ENCODE measurements around the gene AFAP1.

Gene AFAP1

GRCh38 chr4:7821245-7822136, 118.2 kb downstream of the AFAP1 start:
- Mint-ChIP-seq H3K4me1 (ENCODE audit: low read depth) (peaks cover 5% of the 10 kb centered on the region), H3K4me3 (no peak overlapping the region), H3K36me3 (ENCODE audit: low read depth) (peaks cover 31% of the 10 kb centered on the region), H3K27me3 (no peaks in the 10 kb centered on the region), H3K9me3 (no peaks in the 10 kb centered on the region), H3K27ac (no peak overlapping the region)
- no peak for DNase-seq

- Mint-ChIP-seq H3K36me3 (ENCODE audit: low read depth) (peaks cover 34% of the 10 kb centered on the region), H3K9me3 (no peaks in the 10 kb centered on the region), H3K4me1 (ENCODE audit: low read depth) (peaks cover 2% of the 10 kb centered on the region), H3K27me3 (no peaks in the 10 kb centered on the region), H3K27ac (no peak overlapping the region), H3K4me3 (no peak overlapping the region)
- DNase-seq = no peak
Observed at GRCh38 chr4:7820031-7820818, 119.4 kb downstream of the AFAP1 start.

DNA sequence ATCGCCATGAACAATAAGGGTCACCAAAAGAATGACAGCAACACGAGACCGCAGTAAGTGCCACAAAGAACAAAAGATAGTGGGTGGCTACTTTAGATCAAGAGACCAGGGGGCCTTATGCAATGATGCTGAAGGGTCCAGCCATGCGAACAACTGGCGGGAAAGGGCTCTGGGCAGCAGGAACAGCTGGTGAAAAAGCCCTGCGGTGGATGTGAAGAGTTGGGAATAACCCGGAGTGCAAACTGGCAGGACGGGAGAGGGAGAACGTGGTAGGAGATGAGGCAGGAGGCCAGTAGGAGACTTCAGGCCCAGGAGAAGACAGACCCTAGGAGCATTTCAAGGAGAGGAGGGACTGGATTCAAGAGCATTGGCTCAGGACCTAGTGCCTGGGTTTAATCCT, 120.2 kb downstream of the AFAP1 start:
- H3K27me3 Mint-ChIP-seq = no peaks in the 10 kb centered on the region
- no peak for DNase-seq
- H3K9me3 Mint-ChIP-seq = no peaks in the 10 kb centered on the region
- no peak overlapping the region for H3K4me3 Mint-ChIP-seq
- H3K4me1 Mint-ChIP-seq (ENCODE audit: low read depth) = peaks cover 2% of the 10 kb centered on the region
- no peak overlapping the region for H3K27ac Mint-ChIP-seq
- peaks cover 40% of the 10 kb centered on the region for H3K36me3 Mint-ChIP-seq (ENCODE audit: low read depth)

DNA sequence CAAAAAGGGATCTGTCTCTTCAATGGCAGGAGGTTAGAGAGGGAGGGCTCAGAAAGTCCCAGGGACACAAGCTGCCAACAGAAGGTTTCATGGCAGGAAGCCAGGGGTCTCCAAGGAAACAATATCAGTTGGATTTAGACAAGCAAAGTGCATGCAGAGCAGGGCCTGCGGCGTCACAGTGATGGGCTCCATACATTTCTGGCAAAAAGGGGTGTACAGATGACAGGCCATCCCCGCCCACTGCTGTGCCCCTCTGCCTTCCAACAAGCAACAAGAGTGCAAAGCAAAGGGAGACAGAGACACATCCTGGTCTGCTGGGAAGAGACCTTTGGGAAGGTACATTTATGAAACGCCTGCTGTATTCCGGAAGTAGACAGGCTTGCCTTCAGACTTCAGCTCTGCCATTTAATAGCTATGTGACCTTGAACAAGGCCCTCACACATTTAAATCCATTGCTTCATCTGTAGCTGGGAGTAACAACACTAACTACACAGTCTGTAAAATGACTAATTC, 121.2 kb downstream of the AFAP1 start:
- H3K4me3 Mint-ChIP-seq = no peak overlapping the region
- peaks cover 49% of the 10 kb centered on the region for H3K36me3 Mint-ChIP-seq (ENCODE audit: low read depth)
- no peaks in the 10 kb centered on the region for H3K27me3 Mint-ChIP-seq
- H3K4me1 Mint-ChIP-seq (ENCODE audit: low read depth) = peaks cover 8% of the 10 kb centered on the region
- no peaks in the 10 kb centered on the region for H3K9me3 Mint-ChIP-seq
- no peak for DNase-seq
- no peak overlapping the region for H3K27ac Mint-ChIP-seq

DNA sequence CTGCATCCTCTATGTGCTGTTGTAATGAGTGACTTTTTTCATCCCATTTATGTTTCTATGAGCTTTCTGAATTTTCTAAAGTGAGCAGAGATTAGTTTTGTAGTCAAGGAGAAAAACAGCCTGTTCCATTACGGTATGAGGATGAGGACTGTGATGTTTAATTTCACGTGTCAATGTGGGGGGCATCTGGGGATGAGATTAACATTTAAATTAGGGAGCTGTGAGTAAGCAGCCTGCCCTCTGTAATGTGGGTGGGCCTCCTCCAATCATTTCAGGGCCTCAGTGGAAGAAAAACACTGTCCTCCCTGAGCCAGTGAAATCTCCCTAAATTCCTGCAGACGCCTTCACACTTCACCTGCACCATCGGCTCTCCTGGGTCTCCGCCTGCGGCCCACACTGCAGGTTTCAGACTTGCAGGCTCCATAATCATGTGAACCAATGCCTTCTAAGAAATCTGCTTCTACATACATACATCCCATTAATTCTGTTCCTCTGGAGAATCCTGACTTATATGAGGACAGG, 121.7 kb downstream of the AFAP1 start:
- Mint-ChIP-seq H3K4me1 (ENCODE audit: low read depth) (peaks cover 12% of the 10 kb centered on the region), H3K9me3 (no peaks in the 10 kb centered on the region), H3K36me3 (ENCODE audit: low read depth) (peaks cover 55% of the 10 kb centered on the region), H3K27me3 (no peaks in the 10 kb centered on the region), H3K27ac (no peak overlapping the region), H3K4me3 (no peak overlapping the region)
- no peak for DNase-seq

DNA sequence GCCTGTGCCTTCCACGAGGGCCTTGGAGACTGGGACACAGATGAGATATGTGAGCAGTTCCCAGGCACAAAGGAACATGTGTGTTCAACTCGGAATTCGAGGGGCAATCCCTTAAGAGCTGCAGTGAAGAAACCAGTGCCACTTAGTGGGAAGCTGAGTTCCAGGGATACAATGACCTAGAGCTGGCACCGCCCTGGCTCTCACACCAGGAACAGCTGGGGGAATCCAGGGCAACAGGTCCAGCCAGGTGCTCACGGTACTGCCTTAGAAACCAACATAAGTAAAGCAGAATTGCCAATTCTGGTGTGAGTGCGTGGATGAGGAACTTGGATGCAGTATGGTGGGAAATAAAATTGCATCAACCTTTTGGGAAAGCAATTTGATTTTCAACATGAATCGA, 122.9 kb downstream of the AFAP1 start:
- H3K36me3 Mint-ChIP-seq (ENCODE audit: low read depth) = peaks cover 61% of the 10 kb centered on the region

GRCh38 chr4:7815981-7816380, 123.7 kb downstream of the AFAP1 start:
- Mint-ChIP-seq H3K4me3 (no peak overlapping the region), H3K27ac (no peak overlapping the region), H3K27me3 (no peaks in the 10 kb centered on the region), H3K9me3 (no peaks in the 10 kb centered on the region), H3K36me3 (ENCODE audit: low read depth) (peaks cover 61% of the 10 kb centered on the region), H3K4me1 (ENCODE audit: low read depth) (peaks cover 11% of the 10 kb centered on the region)
- no peak for DNase-seq

More for the DNA sequence above, 122.9 kb downstream of the AFAP1 start:
- H3K4me3 Mint-ChIP-seq = no peak overlapping the region
- H3K27me3 Mint-ChIP-seq = no peaks in the 10 kb centered on the region
- peaks cover 11% of the 10 kb centered on the region for H3K4me1 Mint-ChIP-seq (ENCODE audit: low read depth)
- no peak for DNase-seq
- no peak overlapping the region for H3K27ac Mint-ChIP-seq
- H3K9me3 Mint-ChIP-seq = no peaks in the 10 kb centered on the region

DNA sequence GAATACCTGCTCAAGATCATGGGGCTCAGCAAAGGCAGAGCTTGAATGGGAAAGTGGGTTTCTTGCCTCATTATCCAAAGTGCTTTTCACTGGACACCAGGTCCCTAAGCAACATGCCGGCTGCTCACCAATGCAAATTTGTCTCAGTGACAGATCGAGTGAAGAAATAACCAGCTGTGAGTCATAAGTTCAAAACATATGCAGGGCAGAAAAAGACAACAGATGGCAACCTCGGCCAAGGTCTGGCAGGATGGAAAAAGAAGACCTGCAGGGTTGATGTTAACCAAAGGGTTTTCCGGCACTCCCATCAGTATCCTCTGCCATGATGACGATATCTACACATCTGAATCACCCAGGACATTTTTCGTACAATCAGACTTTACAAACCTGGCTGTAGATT, 124.1 kb downstream of the AFAP1 start:
- no peaks in the 10 kb centered on the region for H3K27me3 Mint-ChIP-seq
- H3K4me1 Mint-ChIP-seq (ENCODE audit: low read depth) = peaks cover 11% of the 10 kb centered on the region
- H3K9me3 Mint-ChIP-seq = no peaks in the 10 kb centered on the region
- no peak overlapping the region for H3K27ac Mint-ChIP-seq
- no peak overlapping the region for H3K4me3 Mint-ChIP-seq
- DNase-seq = no peak
- H3K36me3 Mint-ChIP-seq (ENCODE audit: low read depth) = peaks cover 64% of the 10 kb centered on the region

DNA sequence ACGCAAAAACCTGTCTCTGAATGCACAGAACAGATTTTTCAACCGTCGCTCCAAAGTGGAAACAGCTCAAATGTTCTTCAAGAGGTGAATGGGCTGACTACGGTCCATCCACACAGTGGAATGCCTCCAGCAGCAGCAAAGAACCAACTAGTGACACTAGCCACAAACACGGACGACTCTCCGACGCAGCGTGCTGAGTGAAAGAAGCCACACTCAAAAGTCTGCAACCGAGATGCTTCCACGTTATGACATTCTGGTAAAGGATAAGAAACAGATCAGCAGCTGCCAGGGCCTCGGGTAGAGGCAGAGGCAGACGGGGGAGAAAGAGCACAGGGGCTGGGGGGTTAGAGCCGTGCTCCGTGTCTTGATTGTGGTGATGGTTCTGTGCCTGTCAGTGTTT, 125.2 kb downstream of the AFAP1 start:
- no peak overlapping the region for H3K27ac Mint-ChIP-seq
- no peaks in the 10 kb centered on the region for H3K27me3 Mint-ChIP-seq
- no peak overlapping the region for H3K4me3 Mint-ChIP-seq
- H3K4me1 Mint-ChIP-seq (ENCODE audit: low read depth) = peaks cover 11% of the 10 kb centered on the region
- H3K9me3 Mint-ChIP-seq = no peaks in the 10 kb centered on the region
- H3K36me3 Mint-ChIP-seq (ENCODE audit: low read depth) = peaks cover 74% of the 10 kb centered on the region
- DNase-seq = no peak

DNA sequence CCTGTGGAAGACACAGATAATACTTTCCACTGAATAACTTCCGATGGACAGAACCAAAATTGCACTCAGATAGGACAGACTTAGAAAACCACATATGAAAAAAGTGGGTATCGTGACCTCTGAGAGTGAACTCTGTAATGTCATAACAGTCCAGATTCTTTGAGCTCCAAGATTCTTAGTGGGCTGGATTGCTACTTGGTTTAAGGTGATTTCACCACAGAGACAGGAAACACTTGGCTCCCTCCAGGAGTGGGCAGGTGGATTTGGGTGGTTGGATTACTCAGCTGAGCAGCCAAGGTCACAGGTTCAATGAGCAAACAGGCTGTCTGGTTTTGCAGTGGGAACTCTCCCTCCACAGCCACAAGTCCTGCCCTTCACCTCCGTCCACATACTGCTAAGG, 126.0 kb downstream of the AFAP1 start:
- Mint-ChIP-seq H3K36me3 (ENCODE audit: low read depth) (peaks cover 78% of the 10 kb centered on the region), H3K4me1 (ENCODE audit: low read depth) (peaks cover 12% of the 10 kb centered on the region), H3K27ac (no peak overlapping the region), H3K9me3 (no peaks in the 10 kb centered on the region), H3K27me3 (no peaks in the 10 kb centered on the region), H3K4me3 (no peak overlapping the region)
- no peak for DNase-seq

DNA sequence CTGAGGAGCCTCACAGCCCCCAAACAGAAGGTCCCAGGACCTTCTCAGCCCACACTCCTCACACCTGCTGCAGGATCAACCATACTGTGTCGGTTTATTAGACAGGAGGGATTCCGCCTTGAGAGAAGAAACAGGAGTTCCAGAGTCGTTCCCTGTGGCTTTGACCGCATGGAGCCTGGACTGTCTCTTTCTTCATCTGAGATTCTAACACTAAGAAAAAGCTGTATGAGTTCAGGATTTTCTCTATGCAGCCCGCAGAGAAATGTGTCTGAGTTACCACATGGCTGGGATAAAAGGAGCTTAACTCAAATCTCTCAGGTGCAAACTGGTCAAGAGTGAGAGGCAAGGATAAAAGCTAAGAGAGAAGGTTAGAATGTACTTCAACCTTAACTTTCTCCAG, 126.7 kb downstream of the AFAP1 start:
- no peak for DNase-seq

GRCh38 chr4:7812231-7812857, 127.3 kb downstream of the AFAP1 start:
- no peaks in the 10 kb centered on the region for H3K27me3 Mint-ChIP-seq
- H3K9me3 Mint-ChIP-seq = no peaks in the 10 kb centered on the region
- peaks cover 78% of the 10 kb centered on the region for H3K36me3 Mint-ChIP-seq (ENCODE audit: low read depth)
- H3K27ac Mint-ChIP-seq = no peak overlapping the region
- no peak overlapping the region for H3K4me3 Mint-ChIP-seq
- H3K4me1 Mint-ChIP-seq (ENCODE audit: low read depth) = peaks cover 12% of the 10 kb centered on the region
- no peak for DNase-seq

More for the DNA sequence above, 126.7 kb downstream of the AFAP1 start:
- Mint-ChIP-seq H3K27me3 (no peaks in the 10 kb centered on the region), H3K4me1 (ENCODE audit: low read depth) (peaks cover 12% of the 10 kb centered on the region), H3K4me3 (no peak overlapping the region), H3K27ac (no peak overlapping the region), H3K9me3 (no peaks in the 10 kb centered on the region), H3K36me3 (ENCODE audit: low read depth) (peaks cover 77% of the 10 kb centered on the region)

GRCh38 chr4:7811536-7812191, 128.0 kb downstream of the AFAP1 start:
- H3K36me3 Mint-ChIP-seq (ENCODE audit: low read depth) = peaks cover 78% of the 10 kb centered on the region
- H3K27me3 Mint-ChIP-seq = no peaks in the 10 kb centered on the region
- H3K4me1 Mint-ChIP-seq (ENCODE audit: low read depth) = peaks cover 12% of the 10 kb centered on the region
- no peak overlapping the region for H3K4me3 Mint-ChIP-seq
- DNase-seq = no peak
- no peak overlapping the region for H3K27ac Mint-ChIP-seq
- no peaks in the 10 kb centered on the region for H3K9me3 Mint-ChIP-seq
